HepG2 (cell line): Measurements from ENCODE around the gene SRCIN1. TPM values are rescaled to one million over a fixed set of nuclear protein-coding genes. Genes with fewer than 3 reads are reported as not detected.
A peak's percentile ranks its signal among the peaks of the same experiment; 100 is the strongest.

Experiments used
- ARID3A ChIP-seq: IDR thresholded peaks from 2 replicates; pipeline ENCODE4 v1.6.1; 2012; ENCODE audit warnings: low read depth, low read length, improper control_type of control experiment
- BORCS8-MEF2B ChIP-seq: sonication (generic); formaldehyde crosslinking; IDR thresholded peaks from 2 replicates; pipeline ENCODE4 v1.8.0; 2022; ENCODE audit warnings: mild to moderate bottlenecking, missing genetic modification reagents
- CCAR2 ChIP-seq: fragments of 200-400 bp; formaldehyde crosslinking; optimal IDR thresholded peaks from 2 replicates; pipeline ENCODE3; 2018; ENCODE audit warnings: low read depth, mild to moderate bottlenecking, low read length, moderate library complexity
- CEBPG ChIP-seq: IDR thresholded peaks from 2 replicates; pipeline ENCODE4 v1.6.1; 2016
- CENPBD1 ChIP-seq: sonication (generic); formaldehyde crosslinking; IDR thresholded peaks from 2 replicates; pipeline ENCODE4 v1.8.0; 2022; ENCODE audit warnings: missing genetic modification reagents, low read depth, mild to moderate bottlenecking, borderline replicate concordance
- FOXK2 ChIP-seq: fragments of 450-650 bp; IDR thresholded peaks from 2 replicates; pipeline ENCODE4 v1.6.1; 2016
- KDM5A ChIP-seq: fragments of 200-600 bp; sonication (generic); IDR thresholded peaks from 2 replicates; pipeline ENCODE4 v1.7.0; 2018; ENCODE audit warnings: antibody characterized with exemption, mild to moderate bottlenecking, low read length, borderline replicate concordance
- KLF11 ChIP-seq: IDR thresholded peaks from 2 replicates; pipeline ENCODE4 v1.6.1; 2016; ENCODE audit warnings: missing compliant biosample characterization
- LBX2 ChIP-seq: sonication (generic); formaldehyde crosslinking; IDR thresholded peaks from 2 replicates; pipeline ENCODE4 v1.5.0; 2020; ENCODE audit warnings: missing genetic modification reagents, mild to moderate bottlenecking, borderline replicate concordance
- MTERF4 ChIP-seq: sonication (generic); formaldehyde crosslinking; IDR thresholded peaks from 2 replicates; pipeline ENCODE4 v1.8.0; 2023; ENCODE audit warnings: mild to moderate bottlenecking, missing genetic modification reagents
- NBN ChIP-seq: fragments of 450-650 bp; conservative IDR thresholded peaks from 2 replicates; pipeline ENCODE4 v1.6.1; 2017
- RCOR2 ChIP-seq: IDR thresholded peaks from 2 replicates; pipeline ENCODE4 v1.6.1; 2016; ENCODE audit warnings: missing biosample characterization, missing genetic modification reagents
- SOX5 ChIP-seq: IDR thresholded peaks from 2 replicates; pipeline ENCODE4 v1.6.1; 2016; ENCODE audit warnings: borderline replicate concordance
- USF2 ChIP-seq, 2 experiments: sonication (generic) in 1 of 2; formaldehyde crosslinking in 1 of 2; IDR thresholded peaks; 2 replicates each; pipeline versions ENCODE4 v1.5.1 to v1.6.1; 2011 to 2020; ENCODE audit warnings: borderline replicate concordance in 1 of 2, low read depth in 1 of 2, low read length in 1 of 2, mild to moderate bottlenecking in 1 of 2, missing genetic modification reagents in 1 of 2, moderate library complexity in 1 of 2
- ZBTB25 ChIP-seq: IDR thresholded peaks from 2 replicates; pipeline ENCODE4 v1.6.1; 2018; ENCODE audit warnings: missing genetic modification reagents
- ZBTB42 ChIP-seq: sonication (generic); formaldehyde crosslinking; IDR thresholded peaks from 2 replicates; pipeline ENCODE4 v1.5.0; 2020; ENCODE audit warnings: mild to moderate bottlenecking, missing genetic modification reagents
- ZBTB7B ChIP-seq: sonication (generic); formaldehyde crosslinking; IDR thresholded peaks from 2 replicates; pipeline ENCODE4 v1.4.0; 2020; ENCODE audit warnings: missing genetic modification reagents
- ZNF180 ChIP-seq: sonication (generic); formaldehyde crosslinking; IDR thresholded peaks from 2 replicates; pipeline ENCODE4 v1.4.0; 2020; ENCODE audit warnings: low read depth, missing genetic modification reagents, borderline replicate concordance
- ZNF225 ChIP-seq: sonication (generic); formaldehyde crosslinking; IDR thresholded peaks from 2 replicates; pipeline ENCODE4 v1.4.0; 2020; ENCODE audit warnings: mild to moderate bottlenecking, missing genetic modification reagents
- ZNF3 ChIP-seq: IDR thresholded peaks from 2 replicates; pipeline ENCODE4 v1.7.0; 2017; ENCODE audit warnings: inconsistent platforms
- ZNF567 ChIP-seq: sonication (generic); formaldehyde crosslinking; IDR thresholded peaks from 2 replicates; pipeline ENCODE4 v1.8.1; 2023; ENCODE audit warnings: mild to moderate bottlenecking, missing genetic modification reagents, borderline replicate concordance
- ZNF660 ChIP-seq: sonication (generic); formaldehyde crosslinking; IDR thresholded peaks from 2 replicates; pipeline ENCODE4 v1.5.1; 2020; ENCODE audit warnings: mild to moderate bottlenecking, low read depth, missing genetic modification reagents, borderline replicate concordance
- ZNF710 ChIP-seq: sonication (generic); formaldehyde crosslinking; IDR thresholded peaks from 2 replicates; pipeline ENCODE4 v1.5.0; 2020; ENCODE audit warnings: mild to moderate bottlenecking, missing genetic modification reagents, borderline replicate concordance
- polyA plus RNA-seq, 8 experiments: library from polyadenylated mRNA; depleted of rRNA in 3 of 8; stranded (reverse) in 7 of 8; unstranded in 1 of 8; fragments of >200 nt; fragmentation: Illumina TruSeq in 4 of 8; extraction: Trizol in 4 of 8; gene quantifications; 2 replicates each; pipeline versions ENCODE4 v1.2.1 to v1.2.3, GENCODE V29; 2011 to 2016; ENCODE audit warnings: low read depth in 4 of 8, missing spikeins in 1 of 8, mixed read lengths in 1 of 8; ENCODE audit not compliant: insufficient read depth in 1 of 8
- total RNA-seq, 5 experiments: library from RNA; depleted of rRNA; stranded (reverse); fragments of >200 nt; fragmentation: Illumina TruSeq; extraction: Trizol; gene quantifications; 2 replicates each; pipeline ENCODE4 v1.2.3, GENCODE V29; 2016; ENCODE audit warnings: low read depth in 1 of 5

Gene SRCIN1
- total and polyA plus RNA-seq, 2 of the 13 experiments (the other 11 are each of a cell fraction or from before 2014, with no cell fraction given), result 1.2 to 9.6 TPM

GRCh38 chr17:38619451-38619795 lies 13.7 kb upstream of the SRCIN1 start (continued):
- TF ChIP-seq MTERF4 (0 out of 2 replicates have a peak, but pooled peaks have one; percentile 77), ZBTB42 (0 out of 2 replicates have a peak, but pooled peaks have one; percentile 3), RCOR2 (CRISPR knock-in tag) (peak; percentile 75; the same call in 1 of the 2 replicates), CENPBD1 (CRISPR knock-in tag) (no peak), KLF11 (no peak), ZBTB25 (no peak), SOX5 (CRISPR knock-in tag) (no peak), ZNF3 (CRISPR knock-in tag) (peak; percentile 99), NBN (no peak), ZNF660 (CRISPR knock-in tag) (no peak), CCAR2 (no peak), ZNF567 (no peak), ZBTB7B (CRISPR knock-in tag) (no peak), LBX2 (CRISPR knock-in tag) (no peak), ARID3A (no peak), ZNF180 (CRISPR knock-in tag) (no peak), CEBPG (CRISPR knock-in tag) (0 out of 2 replicates have a peak, but pooled peaks have one; percentile 19), KDM5A (no peak), ZNF225 (CRISPR knock-in tag) (no peak), USF2 (IDR thresholded peaks at IDR 0.05; ENCODE audit: low read depth, low read length) (no peak), USF2 (CRISPR knock-in tag; IDR thresholded peaks at IDR 0.05; ENCODE audit: borderline replicate concordance) (no peak), ZNF710 (CRISPR knock-in tag) (no peak), FOXK2 (no peak), BORCS8-MEF2B (CRISPR knock-in tag) (no peak)
